GM12874 (cell line): ENCODE measurements around the gene TMEM63C.

ENCODE experiments used
- CTCF ChIP-seq: IDR thresholded peaks from 2 replicates; pipeline ENCODE4 v1.5.1; 2011; ENCODE audit warnings: low read depth, mild to moderate bottlenecking, control low read depth, low read length, moderate library complexity; ENCODE audit not compliant: insufficient read depth

TMEM63C gene

GRCh38 chr14:77190977-77191376 lies 9.4 kb downstream of the TMEM63C start:
- TF ChIP-seq CTCF, result no peak

- TF ChIP-seq CTCF, result no peak
Observed at GRCh38 chr14:77194706-77195105, 13.1 kb downstream of the TMEM63C start.

GRCh38 chr14:77195766-77196165 lies 14.2 kb downstream of the TMEM63C start:
- TF ChIP-seq CTCF, result no peak

- no peak for TF ChIP-seq CTCF
Observed at GRCh38 chr14:77197988-77198387, 16.4 kb downstream of the TMEM63C start.

GRCh38 chr14:77198561-77198960 lies 17.0 kb downstream of the TMEM63C start:
- TF ChIP-seq CTCF, result no peak

GRCh38 chr14:77199590-77199989 lies 18.0 kb downstream of the TMEM63C start:
- no peak for TF ChIP-seq CTCF

- TF ChIP-seq CTCF, result no peak
Observed at GRCh38 chr14:77200406-77200985, 18.9 kb downstream of the TMEM63C start.
